ENCODE results near the gene NAV3.

The NAV3 gene, protein sequence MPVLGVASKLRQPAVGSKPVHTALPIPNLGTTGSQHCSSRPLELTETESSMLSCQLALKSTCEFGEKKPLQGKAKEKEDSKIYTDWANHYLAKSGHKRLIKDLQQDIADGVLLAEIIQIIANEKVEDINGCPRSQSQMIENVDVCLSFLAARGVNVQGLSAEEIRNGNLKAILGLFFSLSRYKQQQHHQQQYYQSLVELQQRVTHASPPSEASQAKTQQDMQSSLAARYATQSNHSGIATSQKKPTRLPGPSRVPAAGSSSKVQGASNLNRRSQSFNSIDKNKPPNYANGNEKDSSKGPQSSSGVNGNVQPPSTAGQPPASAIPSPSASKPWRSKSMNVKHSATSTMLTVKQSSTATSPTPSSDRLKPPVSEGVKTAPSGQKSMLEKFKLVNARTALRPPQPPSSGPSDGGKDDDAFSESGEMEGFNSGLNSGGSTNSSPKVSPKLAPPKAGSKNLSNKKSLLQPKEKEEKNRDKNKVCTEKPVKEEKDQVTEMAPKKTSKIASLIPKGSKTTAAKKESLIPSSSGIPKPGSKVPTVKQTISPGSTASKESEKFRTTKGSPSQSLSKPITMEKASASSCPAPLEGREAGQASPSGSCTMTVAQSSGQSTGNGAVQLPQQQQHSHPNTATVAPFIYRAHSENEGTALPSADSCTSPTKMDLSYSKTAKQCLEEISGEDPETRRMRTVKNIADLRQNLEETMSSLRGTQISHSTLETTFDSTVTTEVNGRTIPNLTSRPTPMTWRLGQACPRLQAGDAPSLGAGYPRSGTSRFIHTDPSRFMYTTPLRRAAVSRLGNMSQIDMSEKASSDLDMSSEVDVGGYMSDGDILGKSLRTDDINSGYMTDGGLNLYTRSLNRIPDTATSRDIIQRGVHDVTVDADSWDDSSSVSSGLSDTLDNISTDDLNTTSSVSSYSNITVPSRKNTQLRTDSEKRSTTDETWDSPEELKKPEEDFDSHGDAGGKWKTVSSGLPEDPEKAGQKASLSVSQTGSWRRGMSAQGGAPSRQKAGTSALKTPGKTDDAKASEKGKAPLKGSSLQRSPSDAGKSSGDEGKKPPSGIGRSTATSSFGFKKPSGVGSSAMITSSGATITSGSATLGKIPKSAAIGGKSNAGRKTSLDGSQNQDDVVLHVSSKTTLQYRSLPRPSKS (N-terminal part only)

DNA sequence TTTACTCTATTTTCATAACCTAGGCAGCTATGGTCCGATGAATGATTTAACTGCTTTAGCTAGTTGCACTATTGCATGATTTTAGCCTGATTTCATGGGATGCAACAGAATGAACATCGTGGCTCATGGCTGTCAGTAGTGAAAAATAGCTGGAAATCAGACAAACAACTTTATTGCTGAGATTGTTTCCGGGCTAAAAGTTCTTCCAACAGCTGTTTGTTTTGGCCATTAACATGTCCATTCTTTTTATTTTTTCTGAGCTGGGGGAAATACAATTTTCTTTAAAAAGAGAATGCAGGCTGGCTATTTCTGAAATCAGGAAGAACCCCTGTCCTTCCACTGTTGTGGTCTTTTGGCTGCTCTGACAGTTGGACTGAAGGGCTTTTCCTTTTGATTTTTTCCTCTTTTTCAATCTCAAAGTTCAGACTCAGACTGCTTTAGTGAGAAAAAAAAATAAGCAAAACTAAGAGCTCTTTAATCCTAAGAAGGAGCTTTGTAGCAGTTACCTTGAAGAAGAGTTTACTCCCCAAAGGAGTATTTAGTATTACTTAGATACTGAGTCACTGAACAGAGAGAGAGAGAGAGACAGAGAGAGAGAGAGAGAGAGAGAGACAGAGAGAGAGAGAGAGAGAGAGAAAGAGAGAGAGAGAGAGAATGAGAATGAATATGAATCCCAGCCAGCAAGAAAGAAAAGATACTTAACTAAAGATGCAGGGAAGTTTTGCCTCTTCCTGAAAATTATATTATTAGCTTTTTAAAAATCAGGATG lies at the start of gene NAV3:
Gene NAV3, plus strand, starts transcription at position 312 of the 769 bp plus-strand sequence. CDS start 568 bp downstream, outside the sequence.
- no peak for DNase-seq

DNA sequence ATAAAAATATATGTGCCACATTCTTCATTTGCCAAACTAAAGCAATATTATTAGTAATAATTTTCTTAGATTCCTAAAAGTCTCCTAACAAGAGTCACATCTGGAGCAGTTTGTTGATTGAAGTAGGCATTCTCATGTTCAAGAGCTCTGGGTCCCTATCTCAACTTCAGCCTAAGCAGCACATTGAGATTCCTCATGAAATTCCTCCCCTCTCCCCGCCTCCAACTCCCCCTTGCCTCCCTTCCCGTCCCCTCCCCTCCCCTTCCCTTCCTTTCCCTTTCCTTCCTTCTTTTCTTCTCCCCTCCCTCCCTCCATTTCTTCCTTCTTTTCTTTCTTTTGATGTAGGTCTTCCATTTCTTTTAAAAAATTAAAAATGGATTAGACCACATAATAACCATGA lies 48.7 kb upstream of the NAV3 start:
- no peak for DNase-seq

DNA sequence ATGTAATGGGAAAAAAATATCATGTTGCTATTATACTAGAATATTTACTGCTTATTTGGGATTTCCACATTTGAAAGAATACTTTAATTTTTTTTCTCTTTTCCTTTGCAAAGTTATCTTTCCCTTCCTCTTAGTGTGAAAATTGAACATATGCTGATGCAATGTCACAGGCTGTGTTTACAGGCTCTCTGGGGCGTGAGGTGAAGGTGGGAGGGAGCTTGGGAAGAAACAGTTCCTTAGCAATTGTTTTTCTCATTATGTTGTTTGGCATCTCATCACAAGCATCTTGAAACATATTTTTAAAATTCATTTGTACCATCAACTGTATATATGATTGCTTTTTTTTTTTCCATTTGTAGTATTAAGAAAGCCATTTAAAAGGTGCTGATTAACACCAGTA lies 47.9 kb upstream of the NAV3 start:
- DNase-seq = no peak

DNA sequence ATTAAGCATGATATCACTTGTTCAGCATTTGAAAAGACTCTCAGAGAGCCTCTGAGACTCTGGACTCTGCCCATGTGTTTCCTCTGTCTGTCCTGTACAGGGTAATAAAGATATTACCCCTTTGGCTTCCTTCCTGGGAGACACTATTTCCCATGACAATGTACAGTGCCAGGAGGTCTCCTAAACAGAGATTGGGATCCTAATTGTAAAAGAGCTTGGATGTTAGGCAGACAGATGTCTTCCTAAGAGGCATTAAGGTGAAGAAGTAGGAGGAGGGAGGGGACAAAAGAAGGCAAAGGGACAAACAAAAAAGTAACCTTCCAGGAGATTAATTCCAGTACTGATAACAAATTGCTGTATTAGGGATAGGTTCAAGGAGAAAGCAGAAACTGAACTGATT lies 45.5 kb upstream of the NAV3 start:
- no peak for DNase-seq

GRCh38 chr12:77786675-77787074 lies 44.0 kb upstream of the NAV3 start:
- DNase-seq = no peak

- no peak for DNase-seq
Observed at GRCh38 chr12:77788231-77789168, 42.2 kb upstream of the NAV3 start.

DNA sequence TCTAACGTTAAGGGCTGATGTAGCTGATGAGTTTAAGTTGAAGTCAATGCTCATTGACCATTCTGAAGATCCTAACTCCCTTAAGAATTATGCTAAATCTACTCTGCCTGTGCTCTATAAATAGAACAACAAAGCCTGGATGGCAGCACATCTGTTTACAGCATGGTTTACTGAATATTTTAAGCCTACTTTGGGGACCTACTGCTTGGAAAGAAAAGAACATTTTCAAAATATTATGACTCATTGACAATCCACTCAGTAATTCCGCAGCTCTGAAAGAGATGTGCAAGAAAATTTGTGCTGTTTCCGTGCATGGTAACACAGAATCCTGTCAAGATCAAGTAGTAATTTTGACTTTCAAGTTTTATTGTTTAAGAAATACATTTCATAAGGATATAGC lies 35.0 kb upstream of the NAV3 start:
- no peak for DNase-seq

- no peak for DNase-seq
Observed at GRCh38 chr12:77796775-77797174, 33.9 kb upstream of the NAV3 start.

GRCh38 chr12:77800501-77800900 lies 30.2 kb upstream of the NAV3 start:
- DNase-seq = no peak

DNA sequence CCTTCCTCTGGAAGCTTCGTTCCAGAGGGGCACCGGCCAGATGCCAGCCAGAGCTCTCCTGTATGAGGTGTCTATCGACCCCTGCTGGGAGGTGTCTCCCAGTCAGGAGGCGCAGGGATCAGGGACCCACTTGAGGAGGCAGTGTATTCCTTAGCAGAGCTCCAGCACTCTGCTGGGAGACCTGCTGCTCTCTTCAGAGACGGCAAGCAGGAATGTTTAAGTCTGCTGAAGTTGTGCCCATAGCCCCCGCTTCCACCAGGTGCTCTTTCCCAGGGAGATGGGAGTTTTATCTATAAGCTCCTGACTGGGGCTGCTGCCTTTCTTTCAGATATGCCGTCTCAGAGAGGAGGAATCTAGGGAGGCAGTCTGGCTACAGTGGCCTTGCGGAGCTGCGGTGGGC lies 22.2 kb upstream of the NAV3 start:
- no peak for DNase-seq

GRCh38 chr12:77813558-77813957 lies 17.1 kb upstream of the NAV3 start:
- DNase-seq = no peak

DNA sequence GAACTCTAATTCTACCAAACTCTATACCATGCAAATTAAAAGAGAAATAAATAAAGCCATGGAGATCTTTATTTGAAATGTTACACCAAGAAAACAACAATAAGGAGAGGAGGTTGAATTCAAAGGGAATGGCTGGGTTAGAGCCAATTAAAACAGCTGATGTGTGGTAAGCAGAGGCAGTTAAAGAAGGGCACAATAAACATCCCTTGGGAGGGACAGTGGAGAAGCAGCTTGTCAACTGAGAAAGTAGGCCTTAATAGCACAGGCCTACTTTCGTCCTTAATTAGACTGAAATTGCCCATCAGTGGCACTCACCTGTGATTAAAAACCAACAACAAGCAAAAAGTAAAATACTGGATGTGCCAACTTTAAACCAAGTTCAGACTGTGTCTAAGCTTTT lies 16.3 kb upstream of the NAV3 start:
- DNase-seq = no peak

- DNase-seq = no peak
Observed at GRCh38 chr12:77816196-77816595, 14.5 kb upstream of the NAV3 start.

DNA sequence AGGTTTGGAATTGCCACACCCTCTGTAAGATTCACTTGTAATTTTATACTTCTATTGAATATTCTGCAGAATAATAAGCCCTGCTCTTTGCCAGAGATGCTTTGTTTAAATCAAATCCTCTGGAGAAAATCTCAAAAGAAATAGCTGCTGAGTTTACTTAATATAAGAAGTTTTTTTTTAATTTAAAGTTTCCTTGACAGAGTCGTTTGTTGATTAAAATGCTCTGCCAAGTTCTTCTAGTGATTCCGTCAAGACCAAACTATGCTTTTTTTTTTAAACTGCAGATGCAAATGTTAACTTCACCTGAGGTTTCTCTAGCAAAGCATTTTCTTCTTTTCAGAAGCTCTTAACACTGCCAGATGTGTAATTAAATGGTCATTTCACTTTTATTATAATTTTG lies 13.4 kb upstream of the NAV3 start:
- DNase-seq = no peak

DNA sequence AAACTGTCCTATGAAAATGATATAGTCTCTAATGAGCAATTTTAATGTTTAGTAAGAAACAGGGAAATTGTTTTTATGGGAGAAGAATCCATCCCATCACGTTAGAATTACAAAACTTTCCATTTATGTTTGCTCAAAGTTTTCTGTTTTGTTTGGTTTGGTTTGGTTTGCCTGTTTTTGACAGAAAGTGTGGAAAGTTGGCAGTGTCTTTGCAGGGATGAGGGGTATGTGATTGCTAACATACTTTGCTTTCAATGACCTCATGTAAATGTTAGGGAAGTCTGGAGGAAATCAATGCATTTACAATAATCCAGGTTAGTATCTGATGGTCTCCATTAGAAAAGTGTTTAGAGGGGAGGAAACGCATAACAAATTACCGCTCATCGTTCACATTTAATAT lies 12.3 kb upstream of the NAV3 start:
- no peak for DNase-seq

DNA sequence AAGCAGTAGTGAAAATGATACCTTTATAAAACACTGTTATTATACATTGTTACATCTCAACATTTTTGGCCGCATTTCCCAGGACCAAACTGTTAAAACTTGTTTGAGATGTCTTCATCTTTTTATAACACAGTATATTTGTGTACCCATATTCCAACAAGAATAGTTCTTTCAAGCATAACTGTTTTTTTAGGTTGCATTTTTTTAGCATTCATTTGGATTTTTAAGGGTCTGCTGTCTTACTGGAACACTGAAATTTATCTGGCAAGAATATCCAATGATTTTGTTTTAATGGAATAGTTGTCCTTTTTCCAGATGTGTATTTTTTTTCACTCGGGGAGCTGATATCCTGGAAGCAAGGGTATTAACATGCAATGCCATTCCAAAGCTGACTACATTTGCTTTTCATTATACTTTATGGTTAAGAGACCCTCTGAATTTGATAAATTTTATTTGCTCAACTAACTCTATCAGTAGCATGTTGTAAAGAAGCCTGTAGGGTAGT lies 8.9 kb upstream of the NAV3 start:
- no peak for DNase-seq

- DNase-seq = no peak
Observed at GRCh38 chr12:77833329-77833728, 2.6 kb downstream of the NAV3 start.

DNA sequence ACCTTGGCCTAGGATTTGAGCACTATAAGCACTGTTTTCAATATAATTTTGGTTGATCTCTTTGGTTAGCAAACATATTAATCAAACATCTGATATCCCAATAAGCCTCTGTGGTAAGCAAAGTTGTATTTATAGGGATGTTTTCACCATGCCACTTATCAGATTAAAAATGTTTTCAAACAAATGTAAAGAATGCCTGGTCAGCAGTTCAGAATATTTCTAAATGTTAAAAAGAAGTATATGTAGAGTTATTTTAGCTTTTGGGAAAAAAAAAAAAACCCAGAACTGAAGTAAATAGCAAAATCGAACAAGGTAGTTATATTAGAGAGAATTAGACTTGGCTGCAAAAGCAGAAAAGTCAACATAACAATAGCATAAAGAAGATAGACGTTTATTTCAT lies 3.9 kb downstream of the NAV3 start:
- DNase-seq = no peak

DNA sequence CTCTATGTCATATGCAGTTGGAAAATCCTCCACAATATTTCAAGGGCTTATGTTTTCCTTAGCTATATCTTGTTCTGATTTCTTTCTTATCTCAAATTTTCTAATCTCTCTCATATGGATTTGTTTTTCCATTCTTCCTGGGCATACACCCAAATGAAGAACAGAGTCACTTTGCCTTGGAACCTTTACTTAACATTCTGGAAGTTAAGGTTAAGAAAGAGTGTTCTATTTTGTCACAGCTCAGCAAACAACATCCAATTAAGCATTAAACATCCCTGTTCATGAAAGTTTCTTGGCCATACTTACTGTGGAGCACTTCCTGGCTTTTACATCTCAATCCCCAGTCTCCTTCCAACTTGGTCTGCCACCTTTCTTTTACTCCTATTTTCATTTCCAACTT lies 5.3 kb downstream of the NAV3 start:
- DNase-seq = no peak

DNA sequence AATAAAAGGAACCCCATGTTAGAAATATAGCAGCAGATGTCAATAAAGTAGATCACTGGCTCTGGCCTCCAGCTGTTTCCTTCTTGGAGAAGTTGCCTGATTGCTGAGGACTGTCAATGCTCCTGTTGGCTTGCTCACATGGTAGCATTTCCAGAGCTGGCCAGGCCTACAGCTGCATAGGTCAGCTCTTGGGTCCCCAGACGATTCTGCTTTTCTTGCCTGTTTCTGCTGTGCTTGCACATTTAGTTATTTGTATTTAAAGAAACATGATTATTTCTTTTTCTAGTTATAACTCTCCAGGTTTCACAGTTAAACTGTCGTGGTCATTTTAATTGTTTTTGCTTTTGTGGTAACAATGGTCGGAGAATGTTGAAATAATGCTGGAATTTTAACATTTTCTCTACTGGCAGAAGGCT lies 7.2 kb downstream of the NAV3 start:
- DNase-seq = no peak

GRCh38 chr12:77841521-77841920 lies 10.8 kb downstream of the NAV3 start:
- no peak for DNase-seq
